Ascending aorta (tissue), 2 donors: ENCODE data around the gene ZNF500. TPM values are rescaled to one million over a fixed set of nuclear protein-coding genes. Genes with fewer than 3 reads are reported as not detected.

Experiments used
- DNase-seq, 2 donors: peaks; one replicate each; pipeline ENCODE4 v3.0.0-alpha.2; 2019; ENCODE audit warnings: low spot score in 2 of 2
- H3K27ac ChIP-seq, 2 donors: fragments of 200-600 bp; sonication (generic); one replicate each; pipeline ENCODE4 v1.5.1; 2016 to 2017; ENCODE audit warnings: mild to moderate bottlenecking in 1 of 2
- H3K27me3 ChIP-seq: fragments of 200-600 bp; sonication (generic); one replicate; pipeline ENCODE4 v1.5.1; 2017
- H3K36me3 ChIP-seq, 2 donors: fragments of 200-600 bp; sonication (generic); one replicate each; pipeline ENCODE4 v1.5.1; 2016
- H3K4me1 ChIP-seq, 2 donors: fragments of 200-600 bp; sonication (generic); one replicate each; pipeline ENCODE4 v1.5.1; 2016 to 2017; ENCODE audit warnings: mild to moderate bottlenecking in 1 of 2
- H3K4me3 ChIP-seq, 2 donors: fragments of 200-600 bp; sonication (generic); one replicate each; pipeline ENCODE4 v1.5.1; 2016 to 2017; ENCODE audit warnings: mild to moderate bottlenecking in 1 of 2
- H3K9me3 ChIP-seq, 2 donors: fragments of 200-600 bp; sonication (generic); one replicate each; pipeline ENCODE4 v1.5.1; 2016
- intact Hi-C: fragments of 100-400 bp; cut with DNase I; formaldehyde crosslinking; loops from one replicate; pipeline ENCODE4 v1.15.1; 2023
- total RNA-seq: library from RNA; depleted of rRNA; stranded (reverse); fragments of >200 nt; gene quantifications from one replicate; pipeline ENCODE4 v1.1.0, GENCODE V29; 2016
- TF ChIP-seq, protein P1 (sequence below), 3 experiments: fragments of 200-600 bp in 2 of 3; fragments of 450-650 bp in 1 of 3; sonication (generic) in 2 of 3; IDR thresholded peaks; one replicate each; pipeline ENCODE4 v1.5.1; 2016 to 2019; ENCODE audit warnings: antibody characterized with exemption in 3 of 3, mild to moderate bottlenecking in 1 of 3, moderate library complexity in 1 of 3

ZNF500 gene
- total RNA-seq, 1 donor from 2014 or later, result 13.7 TPM

DNA sequence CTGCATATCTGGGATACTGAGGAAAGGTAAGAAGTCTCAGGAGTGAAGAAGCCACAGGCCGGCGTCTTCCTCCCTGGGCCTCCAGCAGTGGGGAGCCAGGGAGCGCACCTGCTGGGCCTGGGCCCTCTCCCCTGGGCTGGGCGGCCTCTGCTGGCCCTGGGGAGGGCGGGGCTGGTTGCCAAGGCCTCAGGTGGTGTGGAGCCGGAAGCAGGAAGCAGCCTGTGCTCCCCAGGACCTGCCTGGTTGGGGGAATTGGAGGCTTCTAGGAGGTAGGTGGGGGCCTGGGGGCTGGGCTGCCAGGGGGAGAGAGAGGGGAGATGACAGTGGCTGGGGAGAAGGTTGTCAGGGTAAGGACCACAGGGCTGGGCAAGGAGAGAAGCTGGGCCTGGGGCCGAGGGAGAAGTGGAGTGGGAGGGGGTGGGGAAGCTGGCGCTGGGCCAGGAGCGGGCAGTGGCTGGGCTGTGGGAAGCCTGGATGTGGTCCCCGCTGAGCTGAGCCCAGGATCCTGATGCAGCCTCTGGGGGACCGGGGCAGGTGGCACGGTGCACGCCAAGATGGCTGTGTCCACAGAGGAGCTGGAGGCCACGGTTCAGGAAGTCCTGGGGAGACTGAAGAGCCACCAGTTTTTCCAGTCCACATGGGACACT, 28.3 kb upstream of the ZNF500 start, which contains the start of gene SMIM22:
TSS of gene SMIM22 (plus strand) at position 189 of the 647 bp plus-strand sequence. CDS start at position 555, 366 bp downstream.
- TF ChIP-seq, protein P1, sequence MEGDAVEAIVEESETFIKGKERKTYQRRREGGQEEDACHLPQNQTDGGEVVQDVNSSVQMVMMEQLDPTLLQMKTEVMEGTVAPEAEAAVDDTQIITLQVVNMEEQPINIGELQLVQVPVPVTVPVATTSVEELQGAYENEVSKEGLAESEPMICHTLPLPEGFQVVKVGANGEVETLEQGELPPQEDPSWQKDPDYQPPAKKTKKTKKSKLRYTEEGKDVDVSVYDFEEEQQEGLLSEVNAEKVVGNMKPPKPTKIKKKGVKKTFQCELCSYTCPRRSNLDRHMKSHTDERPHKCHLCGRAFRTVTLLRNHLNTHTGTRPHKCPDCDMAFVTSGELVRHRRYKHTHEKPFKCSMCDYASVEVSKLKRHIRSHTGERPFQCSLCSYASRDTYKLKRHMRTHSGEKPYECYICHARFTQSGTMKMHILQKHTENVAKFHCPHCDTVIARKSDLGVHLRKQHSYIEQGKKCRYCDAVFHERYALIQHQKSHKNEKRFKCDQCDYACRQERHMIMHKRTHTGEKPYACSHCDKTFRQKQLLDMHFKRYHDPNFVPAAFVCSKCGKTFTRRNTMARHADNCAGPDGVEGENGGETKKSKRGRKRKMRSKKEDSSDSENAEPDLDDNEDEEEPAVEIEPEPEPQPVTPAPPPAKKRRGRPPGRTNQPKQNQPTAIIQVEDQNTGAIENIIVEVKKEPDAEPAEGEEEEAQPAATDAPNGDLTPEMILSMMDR (IDR thresholded peaks at IDR 0.05), result no peak
- DNase-seq, result no peak
- H3K4me3 ChIP-seq, result no peak within 1 kb of the TSS
- H3K36me3 ChIP-seq, result peaks cover 12% of the 10 kb centered on the region in 2 donors
- intact Hi-C loops, result no loop called here
- no peak within 1 kb of the TSS for H3K27ac ChIP-seq
- no peaks in the 10 kb centered on the region for H3K27me3 ChIP-seq
- no peaks in the 10 kb centered on the region for H3K9me3 ChIP-seq
- H3K4me1 ChIP-seq, result no peaks in the 10 kb centered on the region

- Histone ChIP-seq H3K27ac (no peak overlapping the region), H3K4me3 (no peak overlapping the region), H3K27me3 (no peaks in the 10 kb centered on the region), H3K4me1 (no peaks in the 10 kb centered on the region), H3K36me3 (peaks cover 7 to 9% of the 10 kb centered on the region in 2 donors), H3K9me3 (no peaks in the 10 kb centered on the region)
- TF ChIP-seq, protein P1 (IDR thresholded peaks at IDR 0.05), result no peak
- intact Hi-C loops, result no loop called here
- no peak for DNase-seq
Observed at GRCh38 chr16:4792951-4793513, 26.1 kb upstream of the ZNF500 start.

- TF ChIP-seq, protein P1 (IDR thresholded peaks at IDR 0.05), result no peak
- H3K27ac ChIP-seq, result no peak overlapping the region
- no peak overlapping the region for H3K4me3 ChIP-seq
- no peaks in the 10 kb centered on the region for H3K4me1 ChIP-seq
- H3K9me3 ChIP-seq, result no peaks in the 10 kb centered on the region
- DNase-seq, result no peak
- intact Hi-C loops, result no loop called here
- H3K36me3 ChIP-seq, result no peaks in the 10 kb centered on the region
- H3K27me3 ChIP-seq, result no peaks in the 10 kb centered on the region
Observed at GRCh38 chr16:4790871-4791270, 23.9 kb upstream of the ZNF500 start.

DNA sequence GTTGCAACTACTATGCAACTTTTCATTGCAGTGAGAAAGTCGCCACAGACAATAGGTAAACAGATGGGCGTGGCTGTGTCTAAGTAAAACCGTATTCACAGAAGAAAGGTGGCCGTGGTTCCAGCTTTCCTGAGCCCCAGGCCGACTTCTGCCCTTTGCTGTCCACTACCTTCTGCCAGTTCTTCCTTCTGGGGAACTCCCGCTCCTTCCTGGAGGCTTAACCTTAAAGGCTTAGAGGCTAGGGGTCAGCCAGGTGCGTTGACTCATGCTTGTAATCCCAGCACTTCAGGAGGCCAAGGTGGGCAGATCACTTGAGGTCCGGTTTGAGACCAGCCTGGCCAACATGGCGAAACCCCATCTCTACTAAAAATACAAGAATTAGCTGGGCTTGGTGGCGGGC, 23.3 kb upstream of the ZNF500 start:
- Histone ChIP-seq H3K4me3 (no peak overlapping the region), H3K27me3 (no peaks in the 10 kb centered on the region), H3K4me1 (no peaks in the 10 kb centered on the region), H3K36me3 (no peaks in the 10 kb centered on the region), H3K27ac (no peak overlapping the region), H3K9me3 (no peaks in the 10 kb centered on the region)
- intact Hi-C loops, result no loop called here
- no peak for DNase-seq
- TF ChIP-seq, protein P1 (IDR thresholded peaks at IDR 0.05), result no peak

- Histone ChIP-seq H3K4me3 (no peak overlapping the region), H3K4me1 (no peaks in the 10 kb centered on the region), H3K27me3 (no peaks in the 10 kb centered on the region), H3K36me3 (no peaks in the 10 kb centered on the region), H3K9me3 (no peaks in the 10 kb centered on the region), H3K27ac (no peak overlapping the region)
- intact Hi-C loops, result no loop called here
- no peak for DNase-seq
- TF ChIP-seq, protein P1 (IDR thresholded peaks at IDR 0.05), result no peak
Observed at GRCh38 chr16:4788910-4789309, 21.9 kb upstream of the ZNF500 start.
